GM21526 (cell line): Measurements from ENCODE around the gene NFIC.
"Not testable (repeated sequence)": the region's sequence is repeated elsewhere in the genome, so short reads cannot be mapped to it uniquely, and the experiment has no call there.

Experiments used
- ATAC-seq: cut with Tn5 transposase; IDR thresholded peaks from one replicate; pipeline ENCODE4 v1.9.1; 2021; ENCODE audit warnings: moderate library complexity; ENCODE audit not compliant: unreplicated experiment, low FRiP score

The NFIC gene

GRCh38 chr19:3365836-3366752 is at the start of gene NFIC:
NFIC (plus strand) TSS chr19:3366583; CDS start chr19:3366637, 54 bp downstream.
- ATAC-seq, result no peak

GRCh38 chr19:3316659-3317207 is 49.6 kb upstream of the NFIC start:
- no peak for ATAC-seq

GRCh38 chr19:3319643-3320353 is 46.6 kb upstream of the NFIC start:
- ATAC-seq, result no peak

- no peak for ATAC-seq
Measured at GRCh38 chr19:3320354-3320670, 46.1 kb upstream of the NFIC start.

GRCh38 chr19:3320853-3321252 is 45.5 kb upstream of the NFIC start:
- ATAC-seq, result no peak

- no peak for ATAC-seq
Measured at GRCh38 chr19:3321696-3322095, 44.7 kb upstream of the NFIC start.

GRCh38 chr19:3322199-3322978 is 44.0 kb upstream of the NFIC start:
- no peak for ATAC-seq

GRCh38 chr19:3323026-3323425 is 43.4 kb upstream of the NFIC start:
- ATAC-seq, result no peak

- ATAC-seq, result no peak
Measured at GRCh38 chr19:3323658-3324057, 42.7 kb upstream of the NFIC start.

- ATAC-seq, result no peak
Measured at GRCh38 chr19:3324405-3324856, 42.0 kb upstream of the NFIC start.

GRCh38 chr19:3325451-3325850 is 40.9 kb upstream of the NFIC start:
- no peak for ATAC-seq

GRCh38 chr19:3328743-3329142 is 37.6 kb upstream of the NFIC start:
- no peak for ATAC-seq

- ATAC-seq, result no peak
Measured at GRCh38 chr19:3330047-3330446, 36.3 kb upstream of the NFIC start.

GRCh38 chr19:3332232-3332631 is 34.2 kb upstream of the NFIC start:
- not testable (repeated sequence) for ATAC-seq

- no peak for ATAC-seq
Measured at GRCh38 chr19:3333020-3333583, 33.3 kb upstream of the NFIC start.

GRCh38 chr19:3333662-3334061 is 32.7 kb upstream of the NFIC start:
- no peak for ATAC-seq

GRCh38 chr19:3334749-3335430 is 31.5 kb upstream of the NFIC start:
- ATAC-seq, result not testable (repeated sequence)

- ATAC-seq, result no peak
Measured at GRCh38 chr19:3335431-3336350, 30.7 kb upstream of the NFIC start.

- ATAC-seq, result no peak
Measured at GRCh38 chr19:3336351-3336679, 30.1 kb upstream of the NFIC start.
